H9 (cell line): ENCODE results near the gene ANKRA2. TPM values are rescaled to one million over a fixed set of nuclear protein-coding genes. Genes with fewer than 3 reads are reported as not detected.

ENCODE experiments used
- DNase-seq: peaks from one replicate; pipeline ENCODE4 v3.0.0-alpha.2; 2017
- H2AFZ ChIP-seq: one replicate; pipeline ENCODE4 v1.6.1; 2013; ENCODE audit warnings: mild to moderate bottlenecking, low read length, control low read depth, moderate library complexity
- H2AK5ac ChIP-seq: 2 replicates; pipeline ENCODE4 v1.6.1; 2013; ENCODE audit warnings: low read length, control low read depth, mixed read lengths; ENCODE audit not compliant: insufficient read length
- H2BK120ac ChIP-seq: one replicate; pipeline ENCODE4 v1.6.1; 2013; ENCODE audit warnings: low read depth, mild to moderate bottlenecking, low read length, control low read depth, inconsistent platforms; ENCODE audit not compliant: poor library complexity, severe bottlenecking
- H2BK12ac ChIP-seq: 2 replicates; pipeline ENCODE4 v1.6.1; 2013; ENCODE audit warnings: low read length, control low read depth, mixed read lengths, low read depth; ENCODE audit not compliant: insufficient read length
- H2BK15ac ChIP-seq: 2 replicates; pipeline ENCODE4 v1.6.1; 2013; ENCODE audit warnings: low read depth, low read length, control low read depth
- H2BK20ac ChIP-seq: one replicate; pipeline ENCODE4 v1.6.1; 2013; ENCODE audit warnings: low read depth, mild to moderate bottlenecking, low read length, control low read depth, inconsistent platforms; ENCODE audit not compliant: poor library complexity, severe bottlenecking
- H2BK5ac ChIP-seq: 2 replicates; pipeline ENCODE4 v1.6.1; 2013; ENCODE audit warnings: low read length, control low read depth, mixed read lengths; ENCODE audit not compliant: insufficient read length
- H3K14ac ChIP-seq: 2 replicates; pipeline ENCODE4 v1.6.1; 2013; ENCODE audit warnings: low read length, control low read depth; ENCODE audit not compliant: insufficient read depth
- H3K18ac ChIP-seq: 2 replicates; pipeline ENCODE4 v1.6.1; 2013; ENCODE audit warnings: low read depth, mild to moderate bottlenecking, mixed read lengths, low read length, control low read depth; ENCODE audit not compliant: insufficient read length
- H3K23ac ChIP-seq: 2 replicates; pipeline ENCODE4 v1.6.1; 2013; ENCODE audit warnings: low read length, control low read depth, mixed read lengths, low read depth; ENCODE audit not compliant: insufficient read length
- H3K23me2 ChIP-seq: 2 replicates; pipeline ENCODE4 v1.6.1; 2013; ENCODE audit warnings: low read depth, mild to moderate bottlenecking, mixed read lengths, low read length, control low read depth; ENCODE audit not compliant: insufficient read length, poor library complexity, severe bottlenecking
- H3K27ac ChIP-seq: 2 replicates; pipeline ENCODE4 v1.5.1; 2013; ENCODE audit warnings: low read length, control low read depth, mixed read lengths, low read depth; ENCODE audit not compliant: insufficient read length
- H3K27me3 ChIP-seq: 2 replicates; pipeline ENCODE4 v1.6.1; 2013; ENCODE audit warnings: low read length, control low read depth, inconsistent platforms; ENCODE audit not compliant: insufficient read depth
- H3K4ac ChIP-seq: 2 replicates; pipeline ENCODE4 v1.6.1; 2013; ENCODE audit warnings: low read depth, mild to moderate bottlenecking, control low read depth, inconsistent platforms, low read length, moderate library complexity
- H3K4me1 ChIP-seq: 2 replicates; pipeline ENCODE4 v1.6.1; 2013; ENCODE audit warnings: low read length, control low read depth, inconsistent platforms; ENCODE audit not compliant: insufficient read depth
- H3K4me2 ChIP-seq: 2 replicates; pipeline ENCODE4 v1.6.1; 2013; ENCODE audit warnings: low read length, control low read depth, mixed read lengths; ENCODE audit not compliant: insufficient read length, insufficient read depth
- H3K56ac ChIP-seq: 2 replicates; pipeline ENCODE4 v1.6.1; 2013; ENCODE audit warnings: low read depth, mild to moderate bottlenecking, mixed read lengths, low read length, control low read depth; ENCODE audit not compliant: insufficient read length
- H3K79me1 ChIP-seq: 2 replicates; pipeline ENCODE4 v1.6.1; 2013; ENCODE audit warnings: low read depth, mild to moderate bottlenecking, moderate library complexity, low read length, control low read depth, inconsistent platforms; ENCODE audit not compliant: insufficient read depth, poor library complexity, severe bottlenecking
- H3K79me2 ChIP-seq: 2 replicates; pipeline ENCODE4 v1.6.1; 2013; ENCODE audit warnings: low read length, control low read depth, inconsistent platforms; ENCODE audit not compliant: insufficient read depth
- H3K9ac ChIP-seq: 2 replicates; pipeline ENCODE4 v1.6.1; 2013; ENCODE audit warnings: low read length, control low read depth, mixed read lengths; ENCODE audit not compliant: insufficient read length; ENCODE audit errors: extremely low read depth
- H3K9me3 ChIP-seq: one replicate; pipeline ENCODE4 v1.6.1; 2013; ENCODE audit warnings: low read depth, low read length, inconsistent platforms; ENCODE audit not compliant: control insufficient read depth
- H3T11ph ChIP-seq: one replicate; pipeline ENCODE4 v1.6.1; 2013; ENCODE audit warnings: mild to moderate bottlenecking, low read length, control low read depth, inconsistent platforms
- H4K20me1 ChIP-seq: one replicate; pipeline ENCODE4 v1.6.1; 2013; ENCODE audit not compliant: control insufficient read depth, insufficient read length, insufficient read depth
- H4K5ac ChIP-seq: 2 replicates; pipeline ENCODE4 v1.6.1; 2013; ENCODE audit warnings: low read depth, mild to moderate bottlenecking, mixed read lengths, low read length, control low read depth; ENCODE audit not compliant: insufficient read length
- H4K8ac ChIP-seq: replicated peaks from 2 replicates; pipeline ENCODE4 v1.6.1; 2013; ENCODE audit warnings: low read length, control low read depth, mixed read lengths, low read depth; ENCODE audit not compliant: insufficient read length
- H4K91ac ChIP-seq: 2 replicates; pipeline ENCODE4 v1.6.1; 2013; ENCODE audit warnings: low read depth, mild to moderate bottlenecking, moderate library complexity, mixed read lengths, low read length, control low read depth; ENCODE audit not compliant: insufficient read length
- H3K27ac Mint-ChIP-seq, 3 experiments: 2 replicates in 2 of 3; 3 replicates in 1 of 3; pipeline ENCODE4 v1.8.0; 2020 to 2021; ENCODE audit warnings: mixed read lengths in 3 of 3, mild to moderate bottlenecking in 1 of 3, moderate library complexity in 1 of 3
- H3K27me3 Mint-ChIP-seq: 2 replicates; pipeline ENCODE4 v1.8.0; 2021; ENCODE audit warnings: low read depth, mild to moderate bottlenecking, moderate library complexity, mixed read lengths
- H3K36me3 Mint-ChIP-seq, 3 experiments: 2 replicates in 2 of 3; 3 replicates in 1 of 3; pipeline ENCODE4 v1.8.0; 2020 to 2021; ENCODE audit warnings: low read depth in 3 of 3, mixed read lengths in 3 of 3; ENCODE audit not compliant: insufficient read depth in 1 of 3
- H3K4me1 Mint-ChIP-seq, 2 experiments: 2 replicates each; pipeline ENCODE4 v1.8.0; 2020; ENCODE audit warnings: mixed read lengths in 2 of 2
- H3K4me3 Mint-ChIP-seq, 2 experiments: 2 replicates in 1 of 2; 3 replicates in 1 of 2; pipeline ENCODE4 v1.8.0; 2020 to 2021; ENCODE audit warnings: mild to moderate bottlenecking in 2 of 2, mixed read lengths in 2 of 2, moderate library complexity in 1 of 2
- H3K9me3 Mint-ChIP-seq, 2 experiments: 2 replicates in 1 of 2; 3 replicates in 1 of 2; pipeline ENCODE4 v1.8.0; 2020; ENCODE audit warnings: mild to moderate bottlenecking in 2 of 2, mixed read lengths in 2 of 2, moderate library complexity in 1 of 2
- total RNA-seq: library from RNA; stranded (reverse); gene quantifications from 2 replicates; pipeline ENCODE4 v1.2.1, GENCODE V29; 2021
- TF ChIP-seq, protein P1 (sequence below): fragments of 200-600 bp; sonication (generic); conservative IDR thresholded peaks from 3 replicates; pipeline ENCODE4 v1.8.0; 2021; ENCODE audit warnings: antibody characterized with exemption, mild to moderate bottlenecking

Gene ANKRA2
- total RNA-seq, 1 experiment from 2014 or later = 8.9 TPM

DNA sequence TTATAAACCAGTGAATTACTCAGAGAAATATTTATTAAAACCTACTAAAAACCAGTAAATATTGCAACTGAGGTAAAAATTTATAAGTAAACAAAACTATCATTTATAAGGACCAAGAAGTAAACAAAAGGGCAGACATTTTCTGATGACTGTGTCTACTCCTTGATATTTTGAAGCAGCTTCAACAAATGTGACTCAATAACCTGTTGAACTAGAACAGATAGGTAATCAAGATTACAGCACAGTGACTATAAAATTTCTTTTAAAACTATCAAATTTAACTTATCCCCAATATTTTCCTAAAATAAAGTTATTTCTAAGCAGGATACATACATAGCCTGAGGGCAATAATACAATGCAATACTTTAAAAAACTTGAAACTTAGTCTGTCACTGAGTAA lies 12.8 kb downstream of the ANKRA2 start:
- H3K79me1 ChIP-seq = no peaks in the 10 kb centered on the region
- no peak overlapping the region for H2AFZ ChIP-seq
- no peak overlapping the region for H2BK120ac ChIP-seq
- Mint-ChIP-seq H3K27me3 (no peaks in the 10 kb centered on the region), H3K9me3 (no peaks in the 10 kb centered on the region), H3K36me3 (peaks cover 0 to 7% (median 5%) of the 10 kb centered on the region in 3 experiments; a peak in 4 of 7 replicates), H3K4me3 (no peak overlapping the region), H3K4me1 (peaks cover 2 to 8% of the 10 kb centered on the region in 2 experiments; a peak in 3 of 4 replicates), H3K27ac (no peak overlapping the region)
- no peak overlapping the region for H3K4ac ChIP-seq
- no peak overlapping the region for H3K4me2 ChIP-seq
- no peak overlapping the region for H4K8ac ChIP-seq
- DNase-seq = no peak
- H3T11ph ChIP-seq = no peak overlapping the region
- no peak overlapping the region for H2AK5ac ChIP-seq
- H2BK15ac ChIP-seq = no peak overlapping the region
- H3K23ac ChIP-seq = no peak overlapping the region
- no peak overlapping the region for H3K14ac ChIP-seq
- no peaks in the 10 kb centered on the region for H3K23me2 ChIP-seq
- no peak overlapping the region for H3K9ac ChIP-seq
- H4K5ac ChIP-seq = no peak overlapping the region
- no peaks in the 10 kb centered on the region for H3K9me3 ChIP-seq
- no peaks in the 10 kb centered on the region for H3K4me1 ChIP-seq
- H4K20me1 ChIP-seq = no peaks in the 10 kb centered on the region
- H3K79me2 ChIP-seq = no peaks in the 10 kb centered on the region
- H2BK12ac ChIP-seq = no peak overlapping the region
- H4K91ac ChIP-seq = no peak overlapping the region
- H3K56ac ChIP-seq = no peak overlapping the region
- TF ChIP-seq, protein P1, sequence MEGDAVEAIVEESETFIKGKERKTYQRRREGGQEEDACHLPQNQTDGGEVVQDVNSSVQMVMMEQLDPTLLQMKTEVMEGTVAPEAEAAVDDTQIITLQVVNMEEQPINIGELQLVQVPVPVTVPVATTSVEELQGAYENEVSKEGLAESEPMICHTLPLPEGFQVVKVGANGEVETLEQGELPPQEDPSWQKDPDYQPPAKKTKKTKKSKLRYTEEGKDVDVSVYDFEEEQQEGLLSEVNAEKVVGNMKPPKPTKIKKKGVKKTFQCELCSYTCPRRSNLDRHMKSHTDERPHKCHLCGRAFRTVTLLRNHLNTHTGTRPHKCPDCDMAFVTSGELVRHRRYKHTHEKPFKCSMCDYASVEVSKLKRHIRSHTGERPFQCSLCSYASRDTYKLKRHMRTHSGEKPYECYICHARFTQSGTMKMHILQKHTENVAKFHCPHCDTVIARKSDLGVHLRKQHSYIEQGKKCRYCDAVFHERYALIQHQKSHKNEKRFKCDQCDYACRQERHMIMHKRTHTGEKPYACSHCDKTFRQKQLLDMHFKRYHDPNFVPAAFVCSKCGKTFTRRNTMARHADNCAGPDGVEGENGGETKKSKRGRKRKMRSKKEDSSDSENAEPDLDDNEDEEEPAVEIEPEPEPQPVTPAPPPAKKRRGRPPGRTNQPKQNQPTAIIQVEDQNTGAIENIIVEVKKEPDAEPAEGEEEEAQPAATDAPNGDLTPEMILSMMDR = no peak
- no peak overlapping the region for H3K18ac ChIP-seq
- no peak overlapping the region for H2BK5ac ChIP-seq
- no peak overlapping the region for H3K27ac ChIP-seq
- H3K27me3 ChIP-seq = no peaks in the 10 kb centered on the region
- H2BK20ac ChIP-seq = no peak overlapping the region
